Right atrium auricular region (tissue), 2 donors: ENCODE results near the gene GTPBP6. TPM values are rescaled to one million over a fixed set of nuclear protein-coding genes. Genes with fewer than 3 reads are reported as not detected.
"Not testable (repeated sequence)": the region's sequence is repeated elsewhere in the genome, so short reads cannot be mapped to it uniquely, and the experiment has no call there.

Experiments used
- DNase-seq: peaks from one replicate; pipeline ENCODE4 v3.0.0-alpha.2; 2019; ENCODE audit warnings: low spot score
- H3K27ac ChIP-seq, 2 donors: fragments of 200-600 bp; sonication (generic); 1 replicate in 1 of 2; 2 replicates in 1 of 2; pipeline ENCODE4 v1.5.1; 2016 to 2019
- H3K27me3 ChIP-seq, 2 donors: fragments of 200-600 bp; sonication (generic); one replicate each; pipeline versions ENCODE4 v1.5.1 to v1.6.0; 2017 to 2019
- H3K36me3 ChIP-seq: fragments of 200-600 bp; sonication (generic); one replicate; pipeline ENCODE4 v1.5.1; 2016
- H3K4me1 ChIP-seq, 2 donors: fragments of 200-600 bp; sonication (generic); one replicate each; pipeline versions ENCODE4 v1.5.1 to v1.6.0; 2017 to 2019
- H3K4me3 ChIP-seq, 2 donors: fragments of 200-600 bp; sonication (generic); 1 replicate in 1 of 2; 2 replicates in 1 of 2; pipeline ENCODE4 v1.5.1; 2017 to 2019; ENCODE audit warnings: mild to moderate bottlenecking in 1 of 2, moderate library complexity in 1 of 2
- H3K9me3 ChIP-seq, 2 donors: fragments of 200-600 bp; sonication (generic); one replicate each; pipeline ENCODE4 v1.5.1; 2019
- CTCF ChIP-seq, 2 donors: fragments of 200-600 bp; sonication (generic); IDR thresholded peaks; one replicate each; pipeline ENCODE4 v1.5.1; 2019; ENCODE audit warnings: antibody characterized with exemption in 2 of 2
- total RNA-seq, 2 donors: library from RNA; depleted of rRNA; stranded (reverse); fragments of >200 nt; gene quantifications; one replicate each; pipeline ENCODE4 v1.1.0, GENCODE V29; 2016

GTPBP6 gene
- total RNA-seq, 2 donors from 2014 or later, result 44.6 to 52.1 TPM

- Histone ChIP-seq H3K9me3 (no peaks in the 10 kb centered on the region), H3K4me3 (no peak overlapping the region), H3K36me3 (peaks cover 70% of the 10 kb centered on the region), H3K27me3 (no peaks in the 10 kb centered on the region), H3K4me1 (peaks cover 0 to 3% of the 10 kb centered on the region in 2 donors), H3K27ac (no peak overlapping the region)
- TF ChIP-seq CTCF (IDR thresholded peaks at IDR 0.05), result no peak
- no peak for DNase-seq
Measured at GRCh38 chrX:311156-312129, 7.2 kb downstream of the GTPBP6 start.

GRCh38 chrX:310621-311155 is 7.9 kb downstream of the GTPBP6 start:
- Histone ChIP-seq H3K9me3 (no peaks in the 10 kb centered on the region), H3K27ac (no peak overlapping the region), H3K27me3 (no peaks in the 10 kb centered on the region), H3K36me3 (peaks cover 78% of the 10 kb centered on the region), H3K4me3 (no peak overlapping the region), H3K4me1 (no peaks in the 10 kb centered on the region)
- TF ChIP-seq CTCF (IDR thresholded peaks at IDR 0.05), result no peak
- no peak for DNase-seq

- Histone ChIP-seq H3K4me1 (no peaks in the 10 kb centered on the region), H3K9me3 (no peaks in the 10 kb centered on the region), H3K27ac (no peak overlapping the region), H3K27me3 (no peaks in the 10 kb centered on the region), H3K36me3 (peaks cover 75% of the 10 kb centered on the region), H3K4me3 (no peak overlapping the region)
- TF ChIP-seq CTCF (IDR thresholded peaks at IDR 0.05), result no peak
- DNase-seq, result no peak
Measured at GRCh38 chrX:308821-309520, 9.6 kb downstream of the GTPBP6 start.

- H3K4me1 ChIP-seq, result no peaks in the 10 kb centered on the region
- TF ChIP-seq CTCF (IDR thresholded peaks at IDR 0.05), result no peak
- H3K36me3 ChIP-seq, result peaks cover 61% of the 10 kb centered on the region
- no peak overlapping the region for H3K4me3 ChIP-seq
- H3K9me3 ChIP-seq, result no peaks in the 10 kb centered on the region
- no peak overlapping the region for H3K27ac ChIP-seq
- H3K27me3 ChIP-seq, result no peaks in the 10 kb centered on the region
- no peak for DNase-seq
Measured at GRCh38 chrX:307261-308111, 11.1 kb downstream of the GTPBP6 start.

GRCh38 chrX:306614-307251 is 11.9 kb downstream of the GTPBP6 start:
- not testable (repeated sequence) for H3K4me3 ChIP-seq, H3K9me3 ChIP-seq, H3K27me3 ChIP-seq, DNase-seq, H3K27ac ChIP-seq, H3K4me1 ChIP-seq
- H3K36me3 ChIP-seq, result peaks cover 53% of the 10 kb centered on the region

- not testable (repeated sequence) for DNase-seq, H3K9me3 ChIP-seq, H3K27me3 ChIP-seq, H3K27ac ChIP-seq, H3K4me1 ChIP-seq, H3K4me3 ChIP-seq
- peaks cover 46% of the 10 kb centered on the region for H3K36me3 ChIP-seq
Measured at GRCh38 chrX:305781-306613, 12.6 kb downstream of the GTPBP6 start.
